HG03442 (cell line): ENCODE measurements around the gene UFD1.

ENCODE experiments used
- ATAC-seq: cut with Tn5 transposase; IDR thresholded peaks from one replicate; pipeline ENCODE4 v1.9.1; 2021; ENCODE audit warnings: mild to moderate bottlenecking, moderate library complexity; ENCODE audit not compliant: unreplicated experiment

The UFD1 gene

DNA sequence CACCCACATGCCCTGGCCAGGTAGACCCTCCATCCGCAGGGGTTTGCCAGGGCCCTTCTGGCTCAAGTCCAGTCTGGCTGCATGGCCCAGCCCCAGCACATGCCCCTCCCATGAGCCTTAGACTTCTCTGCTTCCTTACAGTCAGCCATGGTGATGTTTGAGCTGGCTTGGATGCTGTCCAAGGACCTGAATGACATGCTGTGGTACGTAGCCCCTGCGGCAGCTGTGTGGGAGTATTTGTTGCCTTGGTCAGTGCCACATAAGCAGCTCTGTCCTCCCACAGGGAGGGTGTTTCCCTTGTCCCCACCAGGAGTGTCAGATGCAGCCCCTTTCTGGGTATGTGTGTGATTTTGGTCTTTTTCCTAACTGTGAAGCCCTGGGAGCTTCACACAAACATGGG, 18.3 kb upstream of the UFD1 start:
- ATAC-seq = no peak

DNA sequence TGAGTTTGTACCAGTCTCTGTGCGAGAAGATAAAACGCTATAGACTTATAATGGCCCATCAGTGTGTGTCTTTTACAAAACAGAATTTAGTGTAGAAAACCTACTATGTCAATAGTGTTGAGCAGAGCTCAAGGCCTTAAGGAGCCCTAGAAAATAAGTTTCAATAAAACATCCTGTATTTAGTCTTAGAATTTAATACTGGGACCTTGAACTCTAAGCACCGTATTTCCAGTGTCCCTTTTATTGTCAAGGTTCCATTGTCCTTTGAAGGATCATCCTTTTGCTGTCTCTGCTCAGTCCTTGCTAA, 17.3 kb upstream of the UFD1 start:
- no peak for ATAC-seq

DNA sequence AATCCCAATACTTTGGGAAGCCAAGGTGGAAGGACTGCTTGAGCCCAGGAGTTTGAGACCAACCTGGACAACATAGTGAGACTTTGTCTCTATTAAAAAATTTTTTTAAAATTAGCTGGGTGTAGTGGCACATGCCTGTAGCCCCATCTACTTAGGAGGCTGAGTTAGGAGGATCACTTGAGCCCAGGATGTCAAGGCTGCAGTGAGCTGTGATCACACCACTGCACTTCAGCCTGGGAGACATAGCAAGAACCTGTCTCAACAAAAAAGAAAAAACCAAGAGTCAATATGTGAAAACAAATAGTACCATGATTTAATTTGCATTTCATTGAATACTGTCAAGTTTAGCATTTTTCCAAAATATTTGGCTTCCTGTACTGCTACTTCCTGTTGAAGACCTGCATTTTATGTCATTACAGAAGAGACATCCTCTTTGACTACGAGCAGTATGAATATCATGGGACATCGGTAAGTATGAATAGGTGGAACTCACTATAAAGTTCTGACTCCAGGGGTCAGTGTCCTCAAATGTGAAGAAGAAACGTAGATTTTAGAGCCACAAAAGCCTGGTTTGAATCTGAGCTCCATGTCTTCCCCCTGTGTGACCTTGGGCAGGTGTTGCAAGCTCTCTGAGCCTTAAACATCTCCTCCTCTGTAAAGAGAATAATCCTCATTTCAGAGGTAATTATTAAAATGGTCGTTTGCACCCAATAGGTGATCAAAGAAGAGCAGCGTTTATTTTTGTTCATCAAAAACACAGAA, 16.8 kb upstream of the UFD1 start:
- no peak for ATAC-seq

DNA sequence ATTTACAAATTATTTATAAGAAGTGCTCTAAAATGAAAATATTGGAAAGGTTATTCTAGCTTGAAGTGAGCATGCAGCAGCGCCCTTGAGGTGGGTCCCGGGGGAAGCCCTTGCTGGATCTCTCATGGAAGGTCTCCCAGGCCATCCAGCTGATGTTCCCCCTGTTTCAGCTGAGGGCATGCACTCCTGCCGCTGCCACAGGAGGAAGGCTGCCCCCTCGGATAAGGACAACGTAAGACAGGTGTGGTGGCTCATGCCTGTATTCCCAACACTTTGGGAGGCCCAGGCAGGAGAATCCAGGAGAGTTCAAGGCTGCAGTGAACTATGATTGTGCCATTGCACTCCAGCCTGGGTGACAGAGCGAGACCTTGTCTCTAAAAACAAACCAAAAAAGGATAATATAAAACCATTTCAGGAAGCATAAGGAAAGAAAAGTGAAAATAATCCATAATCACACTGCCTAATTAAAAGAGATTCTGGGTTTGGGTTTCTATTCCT, 15.7 kb upstream of the UFD1 start:
- ATAC-seq = no peak

DNA sequence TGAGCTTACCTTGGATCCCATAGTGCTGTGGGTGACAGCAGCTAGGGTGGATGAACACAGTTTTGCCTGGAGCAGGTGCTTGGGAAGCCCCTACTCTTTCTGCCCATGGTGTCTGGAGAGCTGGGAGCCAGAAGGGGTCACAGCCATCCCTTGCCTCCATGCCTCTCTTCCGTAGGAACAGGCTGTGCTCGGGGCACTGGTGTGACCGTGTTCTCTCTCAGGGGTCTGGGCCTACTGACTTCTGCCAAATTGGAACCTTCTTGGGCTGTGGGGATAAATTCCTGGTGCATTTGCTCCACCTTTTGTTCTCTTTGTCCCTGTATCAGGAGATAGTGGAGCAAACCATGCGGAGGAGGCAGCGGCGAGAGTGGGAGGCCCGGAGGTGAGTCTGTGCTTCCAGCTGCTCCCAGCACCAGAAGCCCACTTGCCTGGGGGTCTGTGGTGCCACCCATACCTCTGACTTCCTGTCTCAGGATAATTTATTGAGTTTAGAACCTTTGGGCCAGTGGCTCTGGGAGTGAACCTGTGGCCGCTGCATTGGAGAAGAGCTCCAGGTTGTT, 15.1 kb upstream of the UFD1 start:
- ATAC-seq = no peak

DNA sequence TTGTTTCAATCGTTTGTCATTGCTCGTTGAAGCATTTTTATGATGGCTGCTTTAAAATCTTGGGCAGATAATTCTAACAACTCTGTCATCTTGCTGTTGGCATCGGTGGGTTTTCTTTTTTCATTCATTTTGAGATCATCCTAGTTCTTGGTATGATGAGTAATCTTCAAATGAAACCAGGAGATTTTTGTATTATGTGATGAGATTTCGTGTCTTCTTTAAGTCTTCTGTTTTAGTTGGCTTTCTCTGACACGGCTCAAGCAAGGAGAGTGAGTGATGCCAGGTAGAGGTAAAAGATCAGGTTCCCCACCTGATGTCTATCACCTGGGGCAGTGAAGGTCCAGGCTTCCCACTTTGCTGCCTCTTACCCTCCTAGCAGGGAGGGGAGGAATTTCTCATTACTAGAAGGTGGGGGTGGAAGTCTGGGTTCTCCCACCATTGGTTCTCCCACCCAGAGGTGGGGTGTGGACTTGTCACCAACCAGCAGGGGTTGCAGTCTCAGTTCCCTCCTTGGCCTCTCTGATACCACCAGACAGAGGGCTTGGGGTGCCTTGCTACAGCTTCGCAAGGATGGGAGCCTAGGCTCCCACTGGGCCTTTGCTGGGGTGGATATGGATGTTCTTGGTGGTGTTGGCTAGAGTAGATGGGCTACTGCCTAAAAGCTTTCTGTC, 13.6 kb upstream of the UFD1 start:
- no peak for ATAC-seq

DNA sequence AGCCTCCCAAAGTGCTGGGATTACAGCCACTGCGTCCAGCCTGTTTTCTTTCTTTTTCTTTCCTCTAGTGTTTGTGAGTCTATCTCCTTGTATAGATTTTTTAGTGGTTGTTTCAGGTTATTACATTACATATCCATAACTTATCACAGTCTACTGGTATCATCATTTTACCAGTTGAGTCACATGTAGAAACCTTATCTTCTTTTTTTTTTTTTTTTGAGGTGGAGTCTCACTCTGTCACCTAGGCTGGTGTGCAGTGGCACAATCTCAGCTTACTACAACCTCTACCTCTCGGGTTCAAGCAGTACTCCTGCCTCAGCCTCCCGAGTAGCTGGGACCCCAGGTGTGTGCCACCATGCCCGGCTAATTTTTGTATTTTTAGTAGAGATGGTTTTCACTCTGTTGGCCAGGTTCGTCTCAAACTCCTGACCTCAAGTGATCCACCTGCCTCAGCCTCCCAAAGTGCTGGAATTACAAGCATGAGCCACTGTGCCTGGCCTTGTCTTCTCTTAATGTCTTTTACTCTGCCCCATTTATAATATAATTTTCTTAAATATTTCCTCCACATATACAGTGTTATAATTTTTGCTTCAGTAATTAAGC, 11.7 kb upstream of the UFD1 start:
- ATAC-seq = no peak

DNA sequence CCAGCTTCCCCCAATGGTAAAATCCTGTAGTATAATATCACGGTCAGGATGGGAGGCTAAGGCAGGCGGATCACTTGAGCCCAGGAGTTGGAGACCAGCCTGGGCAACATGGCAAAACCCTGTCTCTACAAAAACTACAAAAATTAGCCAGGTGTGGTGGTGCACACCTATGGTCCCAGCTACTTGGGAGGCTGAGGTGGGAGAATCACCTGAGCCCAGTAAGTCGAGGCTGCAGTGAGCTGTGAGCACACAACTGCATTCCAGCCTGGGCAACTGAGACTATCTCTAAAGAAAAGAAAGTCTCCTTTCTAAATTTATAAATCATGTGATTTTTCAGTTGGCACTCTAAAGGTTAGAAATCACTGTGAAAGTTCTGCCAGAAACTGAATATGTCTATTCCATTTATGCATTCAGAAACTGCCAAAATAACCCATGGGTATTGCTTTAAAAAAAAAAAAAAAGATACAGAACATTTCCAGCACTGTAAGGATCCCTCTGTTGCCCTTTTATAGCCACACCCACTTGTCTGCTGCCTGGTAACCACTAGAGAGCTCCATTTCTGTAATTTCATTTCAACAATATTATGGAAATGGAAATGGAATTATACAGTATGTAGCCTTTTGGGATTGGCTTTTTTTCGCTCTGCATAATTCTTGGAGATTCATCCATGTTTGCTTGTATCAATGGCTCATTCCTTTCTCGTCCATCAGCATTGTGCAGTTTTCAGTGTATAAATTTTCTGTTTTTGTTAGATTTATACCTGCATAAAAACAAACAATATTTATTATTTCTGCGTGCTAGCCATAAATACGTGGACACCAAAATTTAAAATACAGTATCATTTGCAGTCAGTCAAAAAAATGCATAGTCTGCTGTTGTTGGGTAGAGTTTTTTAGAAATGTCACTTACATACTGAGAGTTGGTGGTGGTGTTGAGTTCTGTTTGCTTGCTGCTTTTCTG, 10.2 kb upstream of the UFD1 start:
- ATAC-seq = no peak

DNA sequence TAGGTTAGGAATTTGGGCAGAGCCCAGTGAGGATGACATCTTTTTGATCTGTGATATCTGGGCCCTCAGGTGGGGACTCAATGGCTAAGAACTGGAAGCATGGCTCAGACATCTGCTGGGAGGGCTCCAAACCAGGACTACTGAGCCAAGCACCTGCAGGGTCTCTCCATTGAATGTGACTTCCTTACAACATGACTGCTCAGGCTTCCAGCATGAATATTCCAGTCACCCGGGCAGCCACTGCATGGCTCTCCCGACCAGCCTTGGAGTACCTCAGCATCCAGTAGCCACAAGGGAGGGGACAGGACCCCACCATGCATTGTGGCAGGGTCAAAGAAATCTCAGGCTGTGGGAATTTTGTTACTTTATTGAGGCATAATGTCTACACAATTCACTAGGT, 9.3 kb upstream of the UFD1 start:
- ATAC-seq = no peak

DNA sequence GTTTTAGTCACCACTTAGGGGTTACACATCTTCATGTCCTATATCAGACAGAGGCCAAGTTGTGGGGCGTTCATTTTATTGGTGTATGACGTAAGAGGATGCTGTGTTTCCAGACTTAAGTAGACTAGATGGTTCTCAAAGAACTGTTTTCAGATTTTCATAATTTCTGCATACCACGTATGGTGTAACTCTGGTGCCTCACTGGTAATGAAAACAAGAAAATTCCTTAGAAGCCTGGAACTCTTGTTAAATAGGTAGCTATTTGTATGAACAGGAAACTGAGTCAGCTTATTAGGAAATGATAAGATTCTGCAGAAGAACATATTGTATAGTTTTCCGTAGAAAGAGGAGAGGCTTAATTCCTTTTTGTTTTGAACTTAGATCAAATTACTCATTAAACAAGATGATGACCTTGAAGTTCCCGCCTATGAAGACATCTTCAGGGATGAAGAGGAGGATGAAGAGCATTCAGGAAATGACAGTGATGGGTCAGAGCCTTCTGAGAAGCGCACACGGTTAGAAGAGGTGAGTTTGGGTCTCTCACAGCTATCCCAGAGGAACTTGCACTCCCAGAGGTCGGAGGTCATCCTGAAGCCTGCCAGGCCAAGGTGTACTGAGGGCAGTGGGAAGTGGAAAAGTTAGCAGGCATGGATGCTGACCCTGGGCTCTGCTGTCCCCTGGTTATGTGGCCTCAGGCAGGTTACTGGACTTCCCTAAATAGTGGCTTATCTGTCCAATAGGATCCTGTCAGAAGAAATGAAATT, 4.7 kb upstream of the UFD1 start:
- no peak for ATAC-seq

DNA sequence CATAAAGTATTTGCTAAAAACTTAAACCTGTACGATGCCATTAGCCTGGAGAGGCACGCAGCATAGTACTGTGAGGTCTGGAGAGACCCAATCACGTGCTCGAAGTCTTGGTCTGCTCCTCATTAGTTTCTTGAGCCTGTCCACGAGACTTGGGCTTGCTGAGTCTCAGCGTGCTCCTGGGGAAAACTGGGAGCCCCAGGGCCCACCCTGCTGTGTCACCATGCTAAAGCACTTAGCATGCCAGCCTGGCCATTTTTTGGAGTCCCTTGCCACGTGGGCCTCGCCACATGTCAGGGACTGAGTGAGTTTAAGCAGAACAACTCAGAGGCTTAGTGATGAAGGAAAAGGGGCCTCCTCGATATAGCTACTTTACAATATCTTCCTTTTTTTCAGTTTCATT, 3.3 kb upstream of the UFD1 start:
- no peak for ATAC-seq

DNA sequence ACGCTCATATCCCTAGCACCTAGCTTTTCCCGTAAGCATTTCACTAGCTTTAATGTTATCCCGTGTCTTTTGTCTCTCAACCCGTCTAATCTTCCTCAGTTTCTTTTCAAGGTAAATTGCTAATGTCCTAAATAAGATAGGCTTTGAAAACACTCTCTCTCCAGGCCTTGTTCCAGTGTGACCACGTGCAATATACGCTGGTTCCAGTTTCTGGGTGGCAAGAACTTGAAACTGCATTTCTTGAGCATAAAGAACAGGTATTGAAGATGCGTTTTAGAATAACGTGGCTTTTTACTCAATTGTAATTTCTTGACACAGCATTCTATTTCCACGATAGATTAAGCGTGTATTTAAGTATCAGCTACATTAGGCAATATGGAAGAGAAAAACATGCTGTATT, 1.8 kb upstream of the UFD1 start:
- no peak for ATAC-seq

DNA sequence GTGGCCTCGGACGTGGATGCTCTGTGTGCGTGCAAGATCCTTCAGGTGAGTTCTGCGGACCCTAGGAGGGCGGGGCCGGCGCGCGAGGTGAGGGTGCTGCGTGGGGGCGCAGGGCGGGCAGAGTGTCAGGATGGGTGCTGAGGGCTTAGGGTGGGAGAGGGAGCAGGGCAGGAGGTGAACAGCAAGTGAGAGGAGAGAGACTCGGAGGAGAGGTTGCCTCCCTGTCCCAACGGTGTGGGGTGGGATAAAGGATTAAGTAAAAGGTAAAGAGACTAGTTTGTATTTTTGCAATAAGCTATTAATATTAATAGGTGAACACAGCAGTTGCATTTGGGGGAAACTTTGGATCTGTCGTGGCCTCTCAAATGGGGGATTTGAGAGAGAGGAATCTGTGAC, 1.2 kb upstream of the UFD1 start:
- no peak for ATAC-seq

DNA sequence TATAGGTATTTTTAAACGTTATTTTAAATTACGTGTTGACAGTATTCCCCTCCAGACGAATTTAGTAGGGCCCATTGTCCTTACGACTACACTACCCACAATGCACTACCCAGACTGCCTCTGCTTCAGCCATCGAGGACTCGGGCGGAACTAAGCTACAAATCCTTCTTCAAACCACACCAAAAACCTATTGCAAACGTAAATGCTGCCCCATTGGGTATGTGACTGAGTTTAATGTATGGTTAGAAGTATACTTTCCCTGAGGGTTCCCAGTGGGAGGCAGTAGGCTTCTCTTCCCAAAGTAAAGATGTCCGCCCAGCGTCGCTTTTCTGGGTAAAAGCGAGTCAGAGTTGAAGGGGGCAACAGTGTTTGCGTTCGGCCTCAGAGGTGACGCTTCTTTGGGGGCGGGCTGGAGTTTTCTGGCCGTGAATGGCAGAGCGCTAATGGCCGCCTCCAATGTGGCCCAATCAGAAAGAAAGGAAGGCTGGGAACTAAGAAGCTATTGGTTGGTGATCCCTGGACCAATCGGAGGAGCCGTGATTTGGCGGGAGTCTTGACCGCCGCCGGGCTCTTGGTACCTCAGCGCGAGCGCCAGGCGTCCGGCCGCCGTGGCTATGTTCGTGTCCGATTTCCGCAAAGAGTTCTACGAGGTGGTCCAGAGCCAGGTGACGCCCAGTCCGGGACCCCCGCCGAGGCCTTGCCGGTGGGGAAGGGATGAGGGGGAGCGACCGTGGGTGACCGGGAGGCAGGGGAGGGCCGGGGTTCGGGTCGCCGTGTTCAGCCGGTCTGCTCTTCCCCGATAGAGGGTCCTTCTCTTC, 571 bp upstream of the UFD1 start, which contains the start of gene CDC45:
CDC45 (plus strand) TSS at position 566 of the 818 bp plus-strand sequence; CDS start at position 615, 49 bp downstream.
- ATAC-seq = peak; percentile 85

DNA sequence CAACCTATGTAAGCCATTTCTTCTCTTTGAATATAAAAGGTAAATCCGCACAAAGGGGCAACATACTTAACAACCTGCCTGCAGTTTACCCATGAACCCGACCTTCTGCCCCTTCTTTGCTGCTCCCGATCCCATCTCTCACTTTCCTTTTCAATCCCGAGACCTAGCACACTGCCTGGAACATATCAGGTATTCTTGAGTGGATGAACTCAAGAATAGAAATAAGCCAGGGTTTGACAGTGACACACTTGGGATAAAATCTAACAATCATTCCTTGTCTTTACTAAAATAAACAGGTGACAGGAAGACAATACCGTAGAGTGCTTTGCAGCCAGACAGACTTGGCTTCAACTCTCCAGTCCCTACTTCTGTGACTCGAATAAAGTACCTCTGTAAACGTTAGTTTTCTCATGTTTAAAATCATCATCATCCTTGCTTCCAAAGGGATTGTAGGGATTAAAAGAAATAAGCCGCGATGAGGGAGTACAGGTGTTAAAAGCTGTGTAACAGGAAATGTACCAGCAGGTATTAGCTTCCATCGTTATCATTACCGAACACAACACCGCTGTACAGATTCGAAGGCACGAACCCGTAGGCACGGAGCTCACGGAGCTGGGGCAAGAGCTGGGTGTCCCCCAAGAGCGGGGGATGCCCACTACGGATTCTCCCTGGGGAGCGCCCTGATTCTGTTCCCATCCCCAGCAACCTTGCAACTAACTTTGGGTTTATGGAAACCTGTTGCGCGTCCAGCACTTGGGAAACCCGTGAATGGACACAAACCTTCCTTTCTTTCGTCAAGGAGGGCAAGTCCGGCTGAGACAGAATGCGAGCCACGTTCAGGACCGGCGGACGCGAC, 720 bp downstream of the UFD1 start:
- ATAC-seq = no peak

DNA sequence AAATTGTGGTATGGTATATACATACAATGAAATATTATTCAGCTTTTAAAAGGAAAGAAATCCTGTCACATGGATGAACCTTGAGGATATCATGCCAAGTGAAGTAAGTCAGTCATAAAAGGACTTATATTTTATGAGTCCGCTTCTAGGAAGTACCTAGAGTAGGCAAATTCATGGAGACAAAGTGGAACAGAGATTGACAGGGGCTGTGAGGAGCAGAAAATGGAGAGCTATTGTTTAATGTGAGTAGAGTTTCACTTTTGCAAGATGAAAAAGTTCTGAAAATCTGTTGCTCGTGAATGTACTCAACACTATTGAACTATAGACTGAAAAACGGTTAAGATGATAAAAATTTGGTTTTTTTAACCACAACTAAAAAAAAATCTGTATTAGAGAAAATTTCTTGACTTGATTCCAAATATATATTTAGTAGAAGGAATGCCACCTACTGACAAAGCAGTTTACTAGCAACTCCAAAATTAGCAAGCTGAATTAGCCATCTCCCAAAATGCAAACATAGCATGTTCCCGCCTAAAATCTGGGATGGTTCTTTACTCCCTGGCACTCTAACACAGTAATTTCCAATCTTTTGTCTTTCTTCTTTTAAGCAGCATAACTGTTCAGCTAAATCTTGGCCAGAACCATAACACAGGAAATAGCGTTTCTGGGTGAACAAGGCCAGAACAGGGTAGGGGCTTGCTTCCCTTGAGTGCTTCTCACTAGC, 1.5 kb downstream of the UFD1 start:
- no peak for ATAC-seq

DNA sequence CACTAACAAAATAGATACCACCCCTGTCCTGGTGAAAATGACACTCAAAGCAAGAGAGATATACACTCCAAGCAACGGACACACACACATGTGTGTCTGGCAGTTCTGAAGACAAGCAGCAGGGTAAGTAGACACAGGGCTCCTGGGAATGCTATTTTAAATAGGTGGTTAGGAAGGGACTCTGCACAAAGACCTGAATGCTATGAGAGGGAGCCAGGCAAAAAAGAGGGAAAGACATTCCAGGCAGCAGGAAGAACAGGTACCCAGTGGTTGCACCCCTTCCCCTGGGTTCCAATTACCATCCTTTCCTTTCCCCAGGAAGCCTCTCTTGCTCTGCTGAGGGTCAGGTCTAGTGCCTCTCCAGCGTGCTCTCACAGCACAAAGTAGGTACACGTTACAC, 3.0 kb downstream of the UFD1 start:
- no peak for ATAC-seq

DNA sequence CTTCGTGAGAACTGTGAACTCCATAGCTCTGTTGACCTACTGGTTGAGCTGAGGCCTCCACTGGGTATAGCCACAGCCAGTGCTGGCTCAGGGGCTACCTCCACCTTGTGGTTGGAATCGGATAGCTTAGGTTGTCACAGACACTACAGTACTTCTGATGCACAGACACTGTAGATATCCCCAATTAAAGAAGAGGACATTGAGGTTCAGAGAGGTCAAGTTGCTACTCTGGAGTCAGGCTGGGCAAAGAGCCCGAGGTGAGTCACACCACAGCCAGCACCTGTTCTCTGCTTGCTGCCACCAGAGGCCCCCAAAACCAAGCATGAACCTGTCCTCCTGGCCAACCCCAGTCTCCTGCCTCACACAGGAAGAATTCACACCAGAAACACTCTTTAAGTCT, 5.4 kb downstream of the UFD1 start:
- no peak for ATAC-seq
